NCI-H345 (cell line): ENCODE measurements around the gene ZNF224.

ENCODE experiments used
- DNase-seq: peaks from one replicate; lab custom pipeline; 2025; lab: John Stamatoyannopoulos, UW

ZNF224 gene

GRCh38 chr19:44131955-44132354 is 37.8 kb downstream of the ZNF224 start:
- no peak for DNase-seq

- DNase-seq = peak; percentile 78
Measured at GRCh38 chr19:44141191-44142058, 47.3 kb downstream of the ZNF224 start, which contains the start of gene ZNF234. ZNF234 (plus strand) TSS chr19:44141554; CDS start chr19:44144633, 3,079 bp downstream.

- no peak for DNase-seq
Measured at GRCh38 chr19:44142059-44142433, 47.9 kb downstream of the ZNF224 start.

DNA sequence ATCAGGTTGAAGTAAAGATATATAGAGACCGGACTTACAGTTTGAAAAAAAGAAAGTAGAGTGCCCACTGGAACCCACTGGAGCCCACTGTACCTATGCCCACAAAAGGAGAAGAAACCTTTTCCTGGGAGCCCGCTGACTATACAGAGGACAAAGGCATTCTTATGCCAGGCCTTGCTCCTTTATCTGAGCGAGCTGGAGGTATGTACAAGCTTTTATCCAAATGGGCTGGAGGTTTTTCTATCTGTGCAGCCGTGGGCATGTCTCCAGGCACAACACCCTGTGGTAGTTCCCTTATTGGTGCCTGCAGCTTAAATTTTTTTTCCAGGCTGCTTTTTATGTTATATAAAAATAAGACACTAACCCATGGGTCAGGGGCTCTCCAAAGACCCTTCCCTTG is 55.6 kb downstream of the ZNF224 start:
- DNase-seq = no peak

DNA sequence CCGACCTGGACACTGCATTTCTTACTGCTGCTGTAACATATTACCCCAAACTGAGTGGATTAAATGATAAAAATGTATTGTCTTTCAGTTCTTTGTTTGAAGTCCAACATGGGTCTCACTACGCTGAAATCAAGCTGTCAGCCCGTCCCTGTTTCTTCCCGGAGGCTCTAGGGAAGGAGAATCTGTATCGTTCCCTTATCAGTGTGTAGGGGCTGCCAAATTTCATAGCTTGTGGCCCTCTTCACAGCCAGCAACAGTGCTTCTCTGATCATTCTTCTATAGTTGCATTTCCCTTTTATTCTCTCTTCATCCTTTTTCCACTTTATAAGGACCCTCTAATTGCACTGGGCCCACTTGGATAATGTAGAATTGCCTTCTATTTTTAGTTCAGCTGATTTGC is 57.3 kb downstream of the ZNF224 start:
- DNase-seq = no peak

DNA sequence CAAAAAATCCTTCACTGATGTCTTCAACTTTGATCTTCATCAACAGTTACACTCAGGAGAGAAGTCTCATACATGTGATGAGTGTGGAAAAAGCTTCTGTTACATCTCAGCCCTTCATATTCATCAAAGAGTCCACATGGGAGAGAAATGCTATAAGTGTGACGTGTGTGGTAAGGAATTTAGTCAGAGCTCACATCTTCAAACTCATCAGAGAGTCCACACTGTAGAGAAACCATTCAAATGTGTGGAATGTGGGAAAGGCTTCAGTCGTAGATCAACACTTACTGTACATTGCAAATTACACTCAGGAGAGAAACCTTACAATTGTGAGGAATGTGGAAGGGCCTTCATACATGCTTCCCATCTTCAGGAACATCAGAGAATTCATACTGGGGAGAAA is 62.3 kb downstream of the ZNF224 start:
- no peak for DNase-seq
